Measurements from ENCODE around the gene TM6SF1.

TM6SF1 gene

DNA sequence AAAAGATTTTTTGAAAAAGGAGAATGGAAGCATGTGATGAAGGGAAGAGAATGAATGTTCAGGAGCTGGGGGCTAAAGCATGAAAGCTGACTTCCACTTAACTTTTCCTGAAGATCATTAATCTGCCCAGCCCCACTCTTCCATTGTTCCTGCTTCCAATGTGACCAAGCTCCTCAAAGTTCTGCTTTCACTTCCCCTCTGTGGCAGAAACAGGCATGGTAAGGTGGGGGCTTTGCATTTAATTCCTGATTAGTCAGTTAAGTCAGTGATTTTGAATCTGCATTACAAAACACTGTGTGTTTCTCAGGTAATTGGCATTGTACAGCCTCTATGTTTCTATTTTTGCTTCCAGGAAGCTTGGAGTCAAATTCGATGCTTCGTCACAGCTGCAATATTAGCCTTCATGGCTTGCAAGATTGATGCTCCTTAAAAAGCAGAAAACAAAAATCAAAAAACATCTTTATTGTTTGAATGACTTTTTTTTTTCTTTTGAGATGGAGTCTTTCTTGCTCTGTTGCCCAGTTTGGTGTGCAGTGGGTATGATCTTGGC, 7.3 kb upstream of the TM6SF1 start:
- H2BK15ac ChIP-seq (replicated peaks; ENCODE audit: low read depth) = no peak overlapping the region
- no peak overlapping the region for H3K4me2 ChIP-seq (ENCODE audit: low read length)
- no peaks in the 10 kb centered on the region for H3K4me1 ChIP-seq (ENCODE audit: control insufficient read depth, low read depth, low read length)
- no peak overlapping the region for H3K9ac ChIP-seq (ENCODE audit: low read length)
- no peak overlapping the region for H2AK5ac ChIP-seq (ENCODE audit: low read length)
- no peak overlapping the region for H2BK120ac ChIP-seq (ENCODE audit: low read depth, low read length)
- H3K79me1 ChIP-seq (ENCODE audit: low read length) = no peaks in the 10 kb centered on the region
- no peaks in the 10 kb centered on the region for H3K79me2 ChIP-seq (ENCODE audit: control insufficient read depth, insufficient read depth, low read length)
- no peaks in the 10 kb centered on the region for H3K27me3 ChIP-seq (ENCODE audit: insufficient read depth, low read length, poor library complexity)
- H2BK5ac ChIP-seq (ENCODE audit: low read length) = no peak overlapping the region
- no peak overlapping the region for H4K5ac ChIP-seq (ENCODE audit: low read length)
- DNase-seq = no peak
- H4K8ac ChIP-seq (ENCODE audit: low read depth, low read length) = no peak overlapping the region
- no peak overlapping the region for H3K56ac ChIP-seq (ENCODE audit: low read length)
- no peak overlapping the region for H3K4ac ChIP-seq (ENCODE audit: low read depth, low read length)
- H3K23ac ChIP-seq (ENCODE audit: low read length) = no peak overlapping the region
- no peak overlapping the region for H3K4me3 ChIP-seq (ENCODE audit: low read length)
- H3K36me3 ChIP-seq (ENCODE audit: control insufficient read depth, insufficient read depth, low read length) = no peaks in the 10 kb centered on the region
- H3K27ac ChIP-seq (ENCODE audit: low read depth, low read length) = no peak overlapping the region
- H3K18ac ChIP-seq (ENCODE audit: low read length) = no peak overlapping the region
- no CpG with 5 or more reads among the region's 2 CpGs for WGBS (ENCODE audit: extremely low coverage, insufficient coverage, low lambda C conversion rate)

DNA sequence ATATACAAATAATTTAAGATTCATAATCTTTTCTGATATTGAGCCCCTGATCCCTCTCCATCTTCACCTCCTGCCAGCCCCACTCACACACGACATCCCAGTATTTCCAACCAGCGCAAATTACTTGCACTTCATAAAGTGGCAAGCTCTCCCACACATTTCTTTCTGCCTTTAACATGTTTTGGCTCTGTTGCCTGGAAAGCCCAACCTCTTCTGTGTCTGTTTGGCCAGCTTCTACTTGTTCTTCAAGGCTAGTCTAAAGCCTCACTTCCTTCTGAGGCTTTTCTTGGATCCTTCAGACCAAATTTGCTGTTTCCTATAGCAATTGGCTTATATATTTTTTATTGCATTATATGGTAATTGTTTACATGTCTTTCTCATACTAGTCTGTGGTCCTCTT, 5.1 kb upstream of the TM6SF1 start:
- Histone ChIP-seq H4K5ac (ENCODE audit: low read length) (no peak overlapping the region), H3K4me2 (ENCODE audit: low read length) (no peak overlapping the region), H2BK120ac (ENCODE audit: low read depth, low read length) (no peak overlapping the region), H4K8ac (ENCODE audit: low read depth, low read length) (no peak overlapping the region), H3K36me3 (ENCODE audit: control insufficient read depth, insufficient read depth, low read length) (no peaks in the 10 kb centered on the region), H3K27me3 (ENCODE audit: insufficient read depth, low read length, poor library complexity) (no peaks in the 10 kb centered on the region), H2AK5ac (ENCODE audit: low read length) (no peak overlapping the region), H3K4ac (ENCODE audit: low read depth, low read length) (no peak overlapping the region), H2BK15ac (replicated peaks; ENCODE audit: low read depth) (no peak overlapping the region), H3K4me3 (ENCODE audit: low read length) (no peak overlapping the region), H3K23ac (ENCODE audit: low read length) (no peak overlapping the region), H2BK5ac (ENCODE audit: low read length) (no peak overlapping the region), H3K4me1 (ENCODE audit: control insufficient read depth, low read depth, low read length) (no peaks in the 10 kb centered on the region), H3K18ac (ENCODE audit: low read length) (no peak overlapping the region), H3K27ac (ENCODE audit: low read depth, low read length) (no peak overlapping the region), H3K56ac (ENCODE audit: low read length) (no peak overlapping the region), H3K9ac (ENCODE audit: low read length) (no peak overlapping the region), H3K79me2 (ENCODE audit: control insufficient read depth, insufficient read depth, low read length) (no peaks in the 10 kb centered on the region), H3K79me1 (ENCODE audit: low read length) (no peaks in the 10 kb centered on the region)
- DNase-seq = no peak
- WGBS (ENCODE audit: extremely low coverage, insufficient coverage, low lambda C conversion rate) = no CpG with 5 or more reads among the region's 2 CpGs

DNA sequence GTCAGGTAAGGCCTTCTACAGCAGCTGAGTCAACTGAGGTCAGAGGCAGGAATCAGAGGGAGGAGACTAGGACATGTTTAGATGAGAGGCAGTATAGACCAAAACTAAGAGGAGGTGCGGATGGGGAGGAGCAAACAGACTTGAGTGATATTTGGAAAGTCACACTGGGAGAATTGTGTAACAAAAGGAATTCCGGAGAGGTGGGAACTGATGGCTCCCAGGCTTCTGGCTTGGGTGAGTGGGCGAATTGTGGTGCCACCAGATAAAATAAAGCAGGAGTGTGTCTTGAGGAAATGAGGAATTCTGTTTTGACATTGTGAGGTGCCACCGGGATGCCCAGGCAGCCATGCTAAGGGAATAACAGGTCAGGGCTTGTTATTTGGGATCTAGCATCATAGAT, 3.3 kb upstream of the TM6SF1 start:
- Histone ChIP-seq H3K27ac (ENCODE audit: low read depth, low read length) (no peak overlapping the region), H3K4me3 (ENCODE audit: low read length) (no peak overlapping the region), H3K9ac (ENCODE audit: low read length) (no peak overlapping the region), H3K79me1 (ENCODE audit: low read length) (no peaks in the 10 kb centered on the region), H3K18ac (ENCODE audit: low read length) (no peak overlapping the region), H3K79me2 (ENCODE audit: control insufficient read depth, insufficient read depth, low read length) (no peaks in the 10 kb centered on the region), H3K23ac (ENCODE audit: low read length) (no peak overlapping the region), H4K5ac (ENCODE audit: low read length) (no peak overlapping the region), H2BK15ac (replicated peaks; ENCODE audit: low read depth) (no peak overlapping the region), H4K8ac (ENCODE audit: low read depth, low read length) (no peak overlapping the region), H2BK5ac (ENCODE audit: low read length) (no peak overlapping the region), H3K4ac (ENCODE audit: low read depth, low read length) (no peak overlapping the region), H3K27me3 (ENCODE audit: insufficient read depth, low read length, poor library complexity) (no peaks in the 10 kb centered on the region), H2AK5ac (ENCODE audit: low read length) (no peak overlapping the region), H3K56ac (ENCODE audit: low read length) (no peak overlapping the region), H3K36me3 (ENCODE audit: control insufficient read depth, insufficient read depth, low read length) (no peaks in the 10 kb centered on the region), H2BK120ac (ENCODE audit: low read depth, low read length) (no peak overlapping the region), H3K4me2 (ENCODE audit: low read length) (no peak overlapping the region), H3K4me1 (ENCODE audit: control insufficient read depth, low read depth, low read length) (no peaks in the 10 kb centered on the region)
- WGBS (ENCODE audit: extremely low coverage, insufficient coverage, low lambda C conversion rate) = no CpG with 5 or more reads among the region's 4 CpGs
- DNase-seq = no peak

DNA sequence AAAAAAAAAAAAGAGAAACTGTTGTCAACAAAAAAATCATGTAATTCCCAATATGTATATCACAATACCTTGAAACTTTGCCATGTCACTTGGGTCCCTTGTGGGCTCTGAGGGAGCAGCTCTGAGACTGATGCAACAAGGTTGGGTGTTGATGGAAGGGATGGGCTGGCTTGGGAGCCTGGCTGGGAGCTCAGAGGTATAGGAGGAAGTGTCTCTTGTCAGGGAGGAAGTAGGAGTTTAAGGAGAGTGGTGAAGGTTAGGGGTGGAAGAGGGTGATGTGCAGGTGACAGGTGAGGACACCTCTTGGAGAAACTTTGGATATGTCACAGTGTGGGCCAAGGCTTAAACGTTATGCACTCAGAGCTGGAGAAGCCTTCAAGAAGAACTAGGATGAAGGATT, 2.0 kb upstream of the TM6SF1 start:
- H3K79me1 ChIP-seq (ENCODE audit: low read length) = no peaks in the 10 kb centered on the region
- H3K27ac ChIP-seq (ENCODE audit: low read depth, low read length) = no peak overlapping the region
- H3K4ac ChIP-seq (ENCODE audit: low read depth, low read length) = no peak overlapping the region
- H3K27me3 ChIP-seq (ENCODE audit: insufficient read depth, low read length, poor library complexity) = no peaks in the 10 kb centered on the region
- H3K36me3 ChIP-seq (ENCODE audit: control insufficient read depth, insufficient read depth, low read length) = no peaks in the 10 kb centered on the region
- no peak overlapping the region for H2AK5ac ChIP-seq (ENCODE audit: low read length)
- H2BK15ac ChIP-seq (replicated peaks; ENCODE audit: low read depth) = no peak overlapping the region
- no peaks in the 10 kb centered on the region for H3K79me2 ChIP-seq (ENCODE audit: control insufficient read depth, insufficient read depth, low read length)
- no peak overlapping the region for H2BK120ac ChIP-seq (ENCODE audit: low read depth, low read length)
- no peak overlapping the region for H3K18ac ChIP-seq (ENCODE audit: low read length)
- H4K8ac ChIP-seq (ENCODE audit: low read depth, low read length) = no peak overlapping the region
- no peak for DNase-seq
- WGBS (ENCODE audit: extremely low coverage, insufficient coverage, low lambda C conversion rate) = no CpG with 5 or more reads among the region's 1 CpG
- H4K5ac ChIP-seq (ENCODE audit: low read length) = no peak overlapping the region
- H3K23ac ChIP-seq (ENCODE audit: low read length) = no peak overlapping the region
- H3K4me2 ChIP-seq (ENCODE audit: low read length) = no peak overlapping the region
- H3K4me1 ChIP-seq (ENCODE audit: control insufficient read depth, low read depth, low read length) = no peaks in the 10 kb centered on the region
- no peak overlapping the region for H3K9ac ChIP-seq (ENCODE audit: low read length)
- no peak overlapping the region for H3K56ac ChIP-seq (ENCODE audit: low read length)
- no peak overlapping the region for H2BK5ac ChIP-seq (ENCODE audit: low read length)
- H3K4me3 ChIP-seq (ENCODE audit: low read length) = no peak overlapping the region

DNA sequence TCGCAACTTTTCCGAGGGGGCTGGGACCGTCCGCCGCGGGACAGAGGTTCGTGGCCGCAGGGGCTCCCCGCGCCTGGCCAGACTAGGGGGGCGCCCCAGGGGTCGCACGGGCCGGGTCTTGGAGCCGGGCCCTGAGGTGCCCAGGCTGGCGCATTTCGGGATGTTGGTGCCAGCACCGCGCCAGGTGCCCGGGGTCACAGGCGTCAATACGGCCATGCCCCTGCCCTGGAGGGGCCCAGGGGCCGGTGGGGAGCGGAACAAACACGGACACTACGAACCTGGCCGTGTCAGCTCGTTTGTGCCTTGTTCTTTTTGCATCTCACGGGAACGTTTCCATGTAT, 366 bp downstream of the TM6SF1 start:
- peak overlapping the region; percentile 35 for H3K4me2 ChIP-seq (ENCODE audit: low read length)
- peak overlapping the region; percentile 39 for H3K4ac ChIP-seq (ENCODE audit: low read depth, low read length)
- H2AK5ac ChIP-seq (ENCODE audit: low read length) = no peak overlapping the region
- no peaks in the 10 kb centered on the region for H3K79me1 ChIP-seq (ENCODE audit: low read length)
- H4K8ac ChIP-seq (ENCODE audit: low read depth, low read length) = no peak overlapping the region
- peak overlapping the region; percentile 61 for H3K9ac ChIP-seq (ENCODE audit: low read length)
- H3K79me2 ChIP-seq (ENCODE audit: control insufficient read depth, insufficient read depth, low read length) = no peaks in the 10 kb centered on the region
- H2BK5ac ChIP-seq (ENCODE audit: low read length) = no peak overlapping the region
- no peak overlapping the region for H2BK15ac ChIP-seq (replicated peaks; ENCODE audit: low read depth)
- H3K18ac ChIP-seq (ENCODE audit: low read length) = peak overlapping the region; percentile 6
- H3K36me3 ChIP-seq (ENCODE audit: control insufficient read depth, insufficient read depth, low read length) = no peaks in the 10 kb centered on the region
- DNase-seq = no peak
- no peaks in the 10 kb centered on the region for H3K4me1 ChIP-seq (ENCODE audit: control insufficient read depth, low read depth, low read length)
- no peaks in the 10 kb centered on the region for H3K27me3 ChIP-seq (ENCODE audit: insufficient read depth, low read length, poor library complexity)
- H2BK120ac ChIP-seq (ENCODE audit: low read depth, low read length) = no peak overlapping the region
- no CpG with 5 or more reads among the region's 30 CpGs for WGBS (ENCODE audit: extremely low coverage, insufficient coverage, low lambda C conversion rate)
- H3K27ac ChIP-seq (ENCODE audit: low read depth, low read length) = no peak overlapping the region
- no peak overlapping the region for H4K5ac ChIP-seq (ENCODE audit: low read length)
- H3K4me3 ChIP-seq (ENCODE audit: low read length) = no peak overlapping the region
- H3K56ac ChIP-seq (ENCODE audit: low read length) = peak overlapping the region; percentile 81
- no peak overlapping the region for H3K23ac ChIP-seq (ENCODE audit: low read length)

Measured in mesendoderm (in vitro differentiated cells).